Bone marrow (tissue), 2 donors: Measurements from ENCODE around the gene PLEKHG4B.
"Not testable (repeated sequence)": the region's sequence is repeated elsewhere in the genome, so short reads cannot be mapped to it uniquely, and the experiment has no call there.

ENCODE experiments used
- DNase-seq, 2 donors: peaks; one replicate each; lab custom pipeline; 2025; lab: John Stamatoyannopoulos, UW

Gene PLEKHG4B

GRCh38 chr5:93221-93980, 1.4 kb downstream of the PLEKHG4B start:
- no peak for DNase-seq

- no peak for DNase-seq
Measured at GRCh38 chr5:94113-94892, 2.3 kb downstream of the PLEKHG4B start.

- DNase-seq = no peak
Measured at GRCh38 chr5:95241-95980, 3.4 kb downstream of the PLEKHG4B start.

GRCh38 chr5:96976-97660, 5.2 kb downstream of the PLEKHG4B start:
- DNase-seq = no peak

- DNase-seq = no peak
Measured at GRCh38 chr5:99815-100214, 7.8 kb downstream of the PLEKHG4B start.

GRCh38 chr5:102411-103043, 10.6 kb downstream of the PLEKHG4B start:
- DNase-seq = no peak

- DNase-seq = not testable (repeated sequence)
Measured at GRCh38 chr5:104106-104505, 12.1 kb downstream of the PLEKHG4B start.

- DNase-seq = no peak
Measured at GRCh38 chr5:104778-105296, 12.9 kb downstream of the PLEKHG4B start.

GRCh38 chr5:105504-106070, 13.6 kb downstream of the PLEKHG4B start:
- DNase-seq = no peak

GRCh38 chr5:106587-106986, 14.6 kb downstream of the PLEKHG4B start:
- no peak for DNase-seq

GRCh38 chr5:107526-107925, 15.6 kb downstream of the PLEKHG4B start:
- no peak for DNase-seq

- DNase-seq = no peak
Measured at GRCh38 chr5:109826-110225, 17.9 kb downstream of the PLEKHG4B start.

GRCh38 chr5:110270-110888, 18.4 kb downstream of the PLEKHG4B start:
- DNase-seq = no peak

GRCh38 chr5:111171-111570, 19.2 kb downstream of the PLEKHG4B start:
- no peak for DNase-seq

- no peak for DNase-seq
Measured at GRCh38 chr5:119486-120097, 27.6 kb downstream of the PLEKHG4B start.

- DNase-seq = no peak
Measured at GRCh38 chr5:121432-121831, 29.5 kb downstream of the PLEKHG4B start.

- DNase-seq = no peak
Measured at GRCh38 chr5:125815-126214, 33.8 kb downstream of the PLEKHG4B start.

- DNase-seq = no peak
Measured at GRCh38 chr5:126806-127205, 34.8 kb downstream of the PLEKHG4B start.

GRCh38 chr5:127886-128285, 35.9 kb downstream of the PLEKHG4B start:
- DNase-seq = no peak

- DNase-seq = no peak
Measured at GRCh38 chr5:128446-128845, 36.5 kb downstream of the PLEKHG4B start.
